Ramos (cell line): Measurements from ENCODE around the gene HLA-DPB1.
"Not testable (repeated sequence)": the region's sequence is repeated elsewhere in the genome, so short reads cannot be mapped to it uniquely, and the experiment has no call there.

Experiments
- in situ Hi-C: fragments of 300-500 bp; cut with MboI; formaldehyde crosslinking; loops from one replicate; pipeline ENCODE4 v1.14.3; 2022; ENCODE audit warnings: low sequenced_read_pairs; ENCODE audit not compliant: unreplicated experiment

HLA-DPB1 gene

GRCh38 chr6:33075568-33076405 lies at the start of gene HLA-DPB1:
Gene HLA-DPB1, plus strand, starts transcription at chr6:33075990. Its CDS starts 52 bp downstream, at chr6:33076042.
- in situ Hi-C loops, result no loop called here

- in situ Hi-C loops, result no loop called here
Observed at GRCh38 chr6:33028220-33028849, 47.5 kb upstream of the HLA-DPB1 start.

DNA sequence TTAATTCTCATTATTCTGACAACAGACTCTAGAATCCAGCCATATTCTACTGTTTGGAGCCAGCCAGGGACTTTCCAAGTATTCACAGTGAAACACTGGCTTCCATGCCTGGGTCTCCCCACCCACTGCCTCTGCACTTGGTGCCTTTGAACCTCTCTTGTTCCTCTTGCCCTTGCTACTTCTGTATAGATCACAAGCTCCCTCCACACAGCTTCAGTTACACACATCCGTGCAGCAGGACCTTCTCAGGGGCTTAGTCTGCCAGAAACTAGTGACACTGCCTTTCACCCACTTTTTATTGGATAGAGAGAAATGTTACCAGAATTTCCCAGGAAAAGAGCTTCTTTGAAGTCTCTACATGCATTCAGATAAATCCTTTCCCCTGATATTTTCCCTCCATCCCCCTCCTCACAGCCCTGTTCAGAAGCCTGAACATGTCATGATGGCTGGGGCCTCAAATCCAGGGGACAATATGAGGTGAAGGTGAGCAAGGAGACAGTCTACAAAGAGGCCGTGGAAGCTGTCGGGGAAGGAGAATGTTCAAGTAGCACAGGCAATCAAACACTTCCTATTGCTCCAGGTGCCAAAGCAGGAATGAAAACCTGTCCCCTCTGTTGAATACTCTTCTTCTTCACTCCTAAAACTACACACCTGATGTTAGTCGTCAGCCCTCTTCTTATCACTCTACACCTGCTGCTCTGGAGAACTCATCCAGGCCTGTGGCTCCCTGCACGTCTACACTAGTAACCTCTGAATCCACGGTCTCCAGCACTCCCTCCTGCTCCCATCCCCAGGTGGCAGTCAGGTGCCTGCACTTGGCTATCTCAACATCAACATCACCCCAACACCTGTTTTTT lies 46.2 kb upstream of the HLA-DPB1 start:
- in situ Hi-C loops, result no loop called here

GRCh38 chr6:33030245-33030644 lies 45.5 kb upstream of the HLA-DPB1 start:
- in situ Hi-C loops, result no loop called here

DNA sequence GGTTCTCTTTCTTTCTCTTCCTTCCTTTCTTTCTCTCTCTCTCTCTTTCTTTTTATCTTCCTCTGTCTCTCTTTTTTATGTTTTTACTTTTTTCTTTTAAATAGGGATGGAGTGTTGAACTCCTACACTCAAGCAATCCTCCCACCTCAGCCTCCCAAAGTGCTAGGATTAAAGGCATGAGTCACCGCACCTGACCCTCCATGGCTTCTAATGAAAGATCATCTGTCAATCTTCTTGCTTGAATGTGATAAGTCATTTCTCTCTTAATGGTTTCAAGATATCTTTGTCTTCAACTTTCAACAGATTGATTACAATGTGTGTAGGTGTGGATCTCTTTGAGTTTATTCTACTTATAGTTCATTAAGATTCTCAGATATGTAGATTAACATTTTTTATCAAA lies 41.2 kb upstream of the HLA-DPB1 start:
- in situ Hi-C loops, result no loop called here

DNA sequence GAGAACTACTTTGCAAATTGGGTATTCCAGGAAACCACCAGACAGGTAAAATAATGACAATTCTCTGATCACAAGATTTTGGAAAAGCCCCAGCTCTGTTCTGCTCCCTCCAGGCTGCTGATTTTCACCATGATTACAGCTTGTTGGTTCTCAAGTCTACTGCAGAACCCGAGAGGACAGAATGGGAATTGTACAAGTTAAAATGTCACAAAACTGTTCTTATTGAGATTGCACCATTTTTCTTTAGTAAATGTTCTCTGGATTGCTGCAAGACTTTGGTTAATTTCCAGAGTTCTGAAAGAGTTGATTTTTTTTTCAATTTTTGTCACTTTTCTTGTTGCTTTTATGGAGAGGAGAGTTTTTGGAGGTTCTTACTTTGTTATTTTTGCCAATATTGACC lies 39.3 kb upstream of the HLA-DPB1 start:
- in situ Hi-C loops, result no loop called here

GRCh38 chr6:33040157-33040556 lies 35.6 kb upstream of the HLA-DPB1 start:
- in situ Hi-C loops, result no loop called here

GRCh38 chr6:33049323-33050013 lies 26.3 kb upstream of the HLA-DPB1 start:
- in situ Hi-C loops, result no loop called here

DNA sequence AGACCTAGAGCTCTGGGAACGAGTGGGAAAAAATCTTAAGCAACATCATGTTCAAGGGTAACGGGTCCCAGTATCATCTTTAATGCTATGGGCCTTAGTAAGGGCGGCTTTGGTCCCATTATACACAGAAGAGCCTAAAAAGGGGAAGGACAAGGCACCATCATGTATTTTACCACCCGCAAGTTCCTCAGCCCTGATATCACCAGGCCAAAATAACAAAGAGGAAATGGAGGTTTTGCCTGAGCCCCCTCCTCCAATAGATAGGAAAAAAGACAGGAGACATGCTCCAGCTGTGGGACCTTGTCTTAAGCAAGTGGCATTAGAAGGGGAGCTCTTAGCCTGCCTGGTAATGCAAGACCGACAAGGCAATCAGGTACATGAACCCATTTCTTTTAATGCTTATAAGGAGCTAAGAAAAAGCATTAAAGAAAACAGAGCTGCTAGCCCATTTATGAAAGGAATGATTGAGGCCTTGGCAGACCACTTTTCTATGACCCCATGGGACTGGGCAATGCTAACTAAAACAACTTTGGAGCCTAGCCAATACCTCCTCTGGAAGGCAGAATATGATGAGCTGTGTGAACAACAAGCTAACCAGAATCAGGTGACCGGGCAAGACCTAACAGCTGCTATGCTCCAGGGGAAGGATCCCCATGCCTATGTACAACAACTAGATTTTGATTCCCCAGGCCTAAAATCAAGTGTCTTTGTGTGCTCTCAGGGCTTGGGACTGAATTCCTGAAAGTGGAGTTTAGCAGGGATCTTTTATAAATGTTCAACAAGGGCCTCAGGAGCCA lies 25.6 kb upstream of the HLA-DPB1 start:
- in situ Hi-C loops, result no loop called here

DNA sequence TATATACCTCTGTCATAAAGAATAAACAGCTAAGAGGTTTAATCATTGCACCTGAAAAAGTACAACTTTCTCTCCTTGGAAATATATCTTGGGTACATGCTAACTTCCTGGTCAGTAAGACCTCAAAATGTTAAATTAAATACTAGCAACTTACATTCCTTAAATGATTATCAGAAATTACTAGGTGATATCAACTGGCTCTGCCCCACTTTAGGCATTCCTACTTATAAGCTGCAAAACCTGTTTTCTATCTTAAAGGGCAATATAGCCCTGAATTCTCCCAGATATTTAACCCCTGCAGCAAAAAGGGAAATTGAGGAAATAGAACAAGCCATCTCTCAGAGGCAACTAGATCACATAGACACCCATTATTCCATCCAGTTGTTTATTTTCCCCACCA lies 23.2 kb upstream of the HLA-DPB1 start:
- in situ Hi-C loops, result no loop called here

DNA sequence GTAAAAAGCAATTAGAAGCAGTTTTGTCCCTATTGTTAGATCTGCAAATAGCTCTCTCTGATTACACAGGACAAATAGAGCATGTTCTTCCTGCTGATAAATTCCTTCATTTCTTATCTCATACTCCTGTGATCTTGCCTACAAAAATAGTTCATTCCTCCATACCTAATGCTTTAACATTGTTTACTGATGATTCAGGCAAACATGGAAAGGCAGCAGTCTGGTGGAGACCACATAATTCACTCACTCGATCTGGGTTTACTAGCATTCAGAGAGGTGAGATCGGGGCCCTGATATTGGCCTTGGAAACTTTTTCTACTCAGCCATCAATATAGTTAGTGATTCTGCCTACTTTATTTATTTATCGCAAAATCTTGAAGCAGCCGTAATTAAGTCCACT lies 22.6 kb upstream of the HLA-DPB1 start:
- in situ Hi-C loops, result no loop called here

DNA sequence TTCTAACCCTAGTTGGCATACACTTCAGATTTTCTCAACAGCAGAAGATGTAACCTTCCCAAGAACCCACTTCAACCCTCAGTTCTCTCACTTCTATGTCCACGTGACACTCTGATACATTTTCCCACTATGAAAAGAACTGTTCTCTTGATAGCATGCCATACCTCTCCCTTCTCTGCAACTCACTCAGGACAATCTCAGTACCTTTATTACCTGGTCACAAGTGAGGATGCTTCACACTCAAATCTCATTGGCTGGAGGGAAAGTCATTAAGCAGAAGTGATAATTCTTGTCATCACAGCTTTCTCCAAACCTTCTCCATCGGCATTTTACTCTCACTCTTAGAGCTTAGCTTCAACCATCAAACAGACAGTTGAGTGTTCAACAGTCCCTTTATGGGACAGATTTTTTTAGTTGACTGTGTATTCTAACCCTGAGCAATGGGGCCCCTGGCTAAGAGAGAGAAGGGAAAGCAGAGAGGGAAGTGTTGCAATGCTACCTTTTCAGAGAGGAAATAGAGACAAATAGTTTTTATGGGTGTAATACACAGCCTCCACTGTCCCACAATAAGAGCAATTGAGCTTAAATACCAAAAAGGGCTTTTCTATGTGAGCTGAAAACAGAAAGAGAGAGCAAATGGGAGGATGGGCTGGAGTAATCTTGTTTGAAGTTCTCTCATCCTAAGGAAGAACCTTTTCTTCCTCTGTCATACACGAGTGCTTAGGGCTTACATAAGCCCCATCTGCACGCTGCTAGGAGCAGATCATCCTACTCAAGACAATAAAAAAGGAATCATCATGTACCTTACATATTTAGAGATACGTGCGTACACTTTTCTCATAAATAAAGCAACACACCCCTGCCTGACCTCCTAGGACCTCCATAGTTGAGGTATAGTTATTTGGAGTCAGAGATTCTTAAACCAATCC lies 18.3 kb upstream of the HLA-DPB1 start:
- in situ Hi-C loops, result no loop called here

DNA sequence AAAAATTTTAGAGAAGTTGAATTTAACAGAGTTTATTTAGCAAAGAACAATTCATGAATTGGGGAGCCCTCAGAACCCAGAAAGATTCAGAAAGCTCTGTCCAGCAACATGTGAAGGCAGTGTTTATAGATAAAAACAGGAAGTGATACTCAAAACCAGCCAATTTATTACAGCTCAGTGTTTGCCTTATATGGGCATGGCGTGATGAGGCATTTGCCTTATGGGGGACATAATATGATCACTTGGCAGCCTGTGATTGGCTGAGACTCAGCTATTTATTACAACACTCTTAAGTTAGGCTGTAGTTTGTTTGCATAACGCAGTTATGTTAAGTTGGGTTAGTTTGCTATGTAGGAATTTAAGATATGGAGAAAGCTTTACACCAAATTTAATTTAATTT lies 13.8 kb upstream of the HLA-DPB1 start:
- in situ Hi-C loops, result no loop called here

DNA sequence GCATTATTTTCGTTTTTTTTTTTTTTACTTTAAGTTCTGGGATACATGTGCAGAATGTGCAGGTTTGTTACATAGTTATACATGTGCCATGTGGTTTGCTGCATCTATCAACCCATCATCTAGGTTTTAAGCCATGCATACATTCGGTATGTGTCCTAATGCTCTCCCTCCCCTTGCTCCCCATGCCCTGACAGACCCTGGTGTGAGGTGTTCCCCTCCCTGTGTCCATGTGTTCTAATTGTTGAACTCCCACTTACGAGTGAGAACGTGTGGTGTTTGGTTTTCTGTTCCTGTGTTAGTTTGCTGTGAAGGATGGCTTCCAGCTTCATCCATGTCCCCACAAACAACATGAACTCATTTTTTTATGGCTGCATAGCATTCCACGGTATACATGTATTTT lies 12.4 kb upstream of the HLA-DPB1 start:
- in situ Hi-C loops, result not testable (repeated sequence)

DNA sequence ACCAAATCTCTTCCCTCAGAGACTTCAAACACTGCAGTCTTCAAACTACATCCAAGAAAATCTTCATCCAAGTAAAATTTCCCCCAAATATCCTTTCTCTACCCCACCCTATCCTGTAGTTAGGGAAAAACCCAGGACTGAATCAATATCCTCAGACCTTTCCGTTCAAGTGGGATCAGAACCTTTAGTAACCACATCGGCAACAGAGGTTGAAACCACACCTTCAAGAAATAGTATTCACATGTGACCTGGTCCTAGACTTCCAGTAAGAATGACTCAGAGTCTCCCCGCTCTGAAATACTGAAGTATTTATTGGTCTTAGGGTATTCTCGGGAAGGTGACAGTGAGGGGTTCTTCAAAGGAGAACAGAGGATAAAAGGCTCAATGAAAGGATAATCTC lies 11.1 kb upstream of the HLA-DPB1 start:
- in situ Hi-C loops, result no loop called here

DNA sequence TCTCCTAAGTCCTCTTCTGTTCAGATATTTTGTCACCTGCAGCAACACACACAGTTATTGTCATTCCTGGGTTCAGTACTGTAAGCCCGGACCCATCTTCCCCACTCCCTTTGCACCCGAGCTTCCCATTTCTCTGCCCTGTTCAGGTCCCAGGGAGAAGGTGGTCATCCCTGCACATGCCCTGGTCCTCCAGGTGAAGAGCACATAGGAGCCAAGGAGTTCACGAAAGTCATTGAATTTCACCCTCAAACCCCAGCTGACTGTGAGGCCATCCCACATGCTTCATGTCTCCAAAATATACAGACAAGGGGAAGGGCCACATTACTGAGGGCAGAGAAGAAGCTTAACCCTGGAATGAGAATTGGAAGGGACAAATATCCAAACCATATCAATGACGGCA lies 10.5 kb upstream of the HLA-DPB1 start:
- in situ Hi-C loops, result no loop called here

DNA sequence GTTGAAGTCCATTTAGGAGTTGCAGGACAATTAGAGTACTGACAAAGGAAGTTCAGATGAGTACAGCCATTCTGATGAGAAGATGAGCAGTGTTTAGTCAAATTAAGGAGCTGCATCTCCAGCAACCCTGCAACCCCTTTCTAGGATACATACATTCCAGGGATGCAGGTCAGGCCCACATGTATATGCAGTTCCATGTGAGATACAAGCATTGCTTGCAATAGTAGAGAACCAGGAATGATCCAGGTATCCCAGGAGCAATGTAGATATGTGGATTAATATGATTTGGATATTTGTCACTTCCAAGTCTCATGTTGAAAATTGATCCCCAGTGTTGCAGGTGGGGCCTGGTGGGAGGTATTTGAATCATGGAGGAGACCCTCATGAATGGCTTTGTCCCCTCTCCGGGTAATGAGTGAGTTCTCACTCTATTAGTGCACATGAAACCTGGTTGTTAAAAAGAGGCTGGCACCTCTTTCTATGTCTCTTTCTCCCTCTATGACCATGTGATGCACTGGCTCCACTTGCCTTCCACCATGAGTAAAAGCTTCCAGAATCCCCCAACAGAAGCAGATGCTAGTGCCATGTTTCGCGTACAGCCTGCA lies 8.8 kb upstream of the HLA-DPB1 start:
- in situ Hi-C loops, result no loop called here
